Endothelial cell of umbilical vein (primary cell): ENCODE results near the gene CKAP5. TPM values are rescaled to one million over a fixed set of nuclear protein-coding genes. Genes with fewer than 3 reads are reported as not detected.

ENCODE experiments used
- BruUV-seq: library from RNA; stranded (reverse); fragments of 400-500 nt; replicated peaks from 2 replicates; lab custom pipeline; 2021; lab: Mats Ljungman, UMichigan
- CTCF ChIA-PET: fragments of 300-600, 350-600 bp; sonication (Branson Sonifier 250); formaldehyde crosslinking; loops from one replicate; lab custom pipeline; 2021; ENCODE audit warnings: antibody characterized with exemption, inconsistent platforms; lab: Charles Lee
- POLR2A ChIA-PET: fragments of 300-600, 350-600 bp; sonication (Branson Sonifier 250); formaldehyde crosslinking; loops from one replicate; lab custom pipeline; 2021; ENCODE audit warnings: antibody characterized with exemption, inconsistent platforms; lab: Charles Lee
- DNase-seq: peaks from one replicate; pipeline ENCODE4 v3.0.0-alpha.2; 2011; ENCODE audit warnings: low read depth, low spot score
- FAIRE-seq: peaks from 2 replicates; lab custom pipeline; 2011; peaks lifted over from hg19 to GRCh38; lab: Jason Lieb, UNC
- H2AFZ ChIP-seq: 2 replicates; pipeline ENCODE4 v1.6.0; 2012; ENCODE audit warnings: low read depth, low read length, control low read depth, inconsistent platforms
- H3K27ac ChIP-seq: 2 replicates; pipeline ENCODE4 v1.5.1; 2011; ENCODE audit warnings: low read depth, mild to moderate bottlenecking, control low read depth, low read length, moderate library complexity; ENCODE audit not compliant: insufficient read depth
- H3K27me3 ChIP-seq, 2 experiments: 2 replicates each; pipeline versions ENCODE4 v1.6.0 to v1.6.1; 2011; ENCODE audit warnings: low read length in 2 of 2, mixed read lengths in 1 of 2; ENCODE audit not compliant: control insufficient read depth in 2 of 2, insufficient read depth in 2 of 2
- H3K36me3 ChIP-seq, 2 experiments: 2 replicates in 1 of 2; 3 replicates in 1 of 2; pipeline ENCODE4 v1.5.1; 2011; ENCODE audit warnings: low read length in 2 of 2, mild to moderate bottlenecking in 1 of 2, moderate library complexity in 1 of 2; ENCODE audit not compliant: control insufficient read depth in 2 of 2, insufficient read depth in 2 of 2; ENCODE audit errors: extremely low read depth in 1 of 2
- H3K4me1 ChIP-seq: 3 replicates; pipeline ENCODE4 v1.5.1; 2011; ENCODE audit warnings: mild to moderate bottlenecking, low read length; ENCODE audit not compliant: control insufficient read depth, insufficient read depth; ENCODE audit errors: extremely low read depth
- H3K4me2 ChIP-seq: 2 replicates; pipeline ENCODE4 v1.6.1; 2011; ENCODE audit warnings: low read length, control low read depth, mixed read lengths; ENCODE audit not compliant: insufficient read depth
- H3K4me3 ChIP-seq, 3 experiments: fragments of 200-600 bp in 1 of 3; sonication (generic), shearing (Covaris generic) in 1 of 3; replicated peaks in 1 of 3; 2 replicates each; pipeline ENCODE4 v1.5.1; 2011 to 2016; ENCODE audit warnings: control low read depth in 3 of 3, low read length in 3 of 3, mild to moderate bottlenecking in 2 of 3, inconsistent platforms in 1 of 3, low read depth in 1 of 3, moderate library complexity in 1 of 3; ENCODE audit not compliant: insufficient read depth in 1 of 3
- H3K79me2 ChIP-seq: 2 replicates; pipeline ENCODE4 v1.6.0; 2012; ENCODE audit warnings: low read length, inconsistent platforms; ENCODE audit not compliant: control insufficient read depth, insufficient read depth
- H3K9ac ChIP-seq: replicated peaks from 2 replicates; pipeline ENCODE3; 2011; ENCODE audit warnings: low read length, control low read depth; ENCODE audit not compliant: insufficient read depth; ENCODE audit errors: extremely low read depth
- H3K9me1 ChIP-seq: replicated peaks from 3 replicates; pipeline ENCODE4 v1.6.0; 2011; ENCODE audit warnings: mild to moderate bottlenecking, low read length; ENCODE audit not compliant: control insufficient read depth, insufficient read depth; ENCODE audit errors: extremely low read depth
- H3K9me3 ChIP-seq: replicated peaks from 2 replicates; pipeline ENCODE4 v1.5.1; 2012; ENCODE audit warnings: low read length, inconsistent platforms; ENCODE audit not compliant: control insufficient read depth, insufficient read depth
- H4K20me1 ChIP-seq: replicated peaks from 2 replicates; pipeline ENCODE3; 2011; ENCODE audit warnings: mild to moderate bottlenecking, low read length; ENCODE audit not compliant: control insufficient read depth, insufficient read depth; ENCODE audit errors: extremely low read depth
- CTCF ChIP-seq, 2 donors: IDR thresholded peaks; 1 replicate in 1 of 2; 2 replicates in 1 of 2; pipeline ENCODE4 v1.5.1; 2011; ENCODE audit warnings: low read length in 2 of 2, mild to moderate bottlenecking in 2 of 2, moderate library complexity in 2 of 2, control low read depth in 1 of 2, inconsistent platforms in 1 of 2, low read depth in 1 of 2; ENCODE audit not compliant: insufficient read depth in 1 of 2; ENCODE audit errors: extremely low read depth in 1 of 2
- EZH2 ChIP-seq: IDR thresholded peaks from 2 replicates; pipeline ENCODE4 v1.6.1; 2012; ENCODE audit warnings: borderline replicate concordance, low read depth, mild to moderate bottlenecking, moderate library complexity, low read length, inconsistent platforms; ENCODE audit not compliant: severe bottlenecking
- FOS ChIP-seq: IDR thresholded peaks from 2 replicates; pipeline ENCODE4 v1.6.1; 2011; ENCODE audit warnings: mild to moderate bottlenecking, low read length, moderate library complexity, borderline replicate concordance; ENCODE audit not compliant: insufficient read depth
- GATA2 ChIP-seq: IDR thresholded peaks from 2 replicates; pipeline ENCODE4 v1.7.0; 2011; ENCODE audit warnings: low read depth, mild to moderate bottlenecking, moderate library complexity, mixed read lengths, low read length; ENCODE audit not compliant: insufficient read length, insufficient read depth
- JUN ChIP-seq: IDR thresholded peaks from 2 replicates; pipeline ENCODE4 v1.6.1; 2011; ENCODE audit warnings: borderline replicate concordance, low read depth; ENCODE audit not compliant: insufficient read length, insufficient read depth
- MAX ChIP-seq: IDR thresholded peaks from 2 replicates; pipeline ENCODE4 v1.6.1; 2011; ENCODE audit not compliant: insufficient read depth, insufficient read length
- MYC ChIP-seq: IDR thresholded peaks from one replicate; pipeline ENCODE4 v1.6.1; 2011; ENCODE audit warnings: mild to moderate bottlenecking, low read depth, low read length
- POLR2A ChIP-seq: IDR thresholded peaks from 2 replicates; pipeline ENCODE4 v1.6.1; 2012; ENCODE audit warnings: low read depth, mild to moderate bottlenecking, control low read depth, low read length
- POLR2AphosphoS5 ChIP-seq: IDR thresholded peaks from 2 replicates; pipeline ENCODE4 v1.6.1; 2012; ENCODE audit warnings: low read depth, mild to moderate bottlenecking, control low read depth, low read length, moderate library complexity; ENCODE audit not compliant: insufficient read depth
- dilution Hi-C: fragments of 300-500 bp; cut with MboI; formaldehyde crosslinking; loops from one replicate; pipeline ENCODE4 v1.15.0; 2019; ENCODE audit warnings: low sequenced_read_pairs; ENCODE audit not compliant: extremely low pct_ligation_motif_present
- intact Hi-C: fragments of 100-400 bp; cut with micrococcal nuclease; formaldehyde crosslinking; loops from one replicate; pipeline ENCODE4 v1.10.0; 2022
- polyA plus RNA-seq, 4 experiments: library from polyadenylated mRNA; depleted of rRNA in 3 of 4; stranded (reverse) in 3 of 4; unstranded in 1 of 4; fragments of >200 nt; gene quantifications; 2 replicates each; pipeline versions ENCODE4 v1.2.1 to v1.2.3, GENCODE V29; 2011 to 2012; ENCODE audit warnings: missing spikeins in 1 of 4
- total RNA-seq: library from RNA; stranded (reverse); gene quantifications from 2 replicates; pipeline ENCODE4 v1.2.3, GENCODE V29; 2021

The CKAP5 gene
- total and polyA plus RNA-seq, 2 donors (not counting 3 experiments of a cell fraction or from before 2014, with no cell fraction given), result 47.4 to 138 TPM

DNA sequence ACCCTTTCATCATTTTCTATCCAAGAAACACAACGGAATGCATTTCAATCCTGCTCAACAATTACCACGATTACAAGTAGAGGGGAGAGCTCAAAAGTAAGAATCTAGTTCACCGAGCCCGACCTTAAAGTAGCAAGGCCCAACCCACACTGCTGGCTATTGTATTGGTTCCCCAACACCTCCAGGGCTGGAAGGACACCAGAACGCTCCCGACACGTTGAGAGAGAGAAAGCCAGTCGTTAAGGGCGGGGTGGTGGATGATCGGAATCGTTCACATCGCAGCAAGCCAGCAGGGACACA lies 690 bp downstream of the CKAP5 start:
- Histone ChIP-seq H3K9ac (peak overlapping the region; percentile 92), H4K20me1 (peaks cover 2% of the 10 kb centered on the region), H3K79me2 (peaks cover 55% of the 10 kb centered on the region), H2AFZ (peak overlapping the region; percentile 87), H3K27ac (peak overlapping the region; percentile 45), H3K4me2 (peak overlapping the region; percentile 98), H3K4me1 (peaks cover 22% of the 10 kb centered on the region), H3K4me3 (peak overlapping the region; percentile 95 to 99 (median 96)), H3K9me3 (no peaks in the 10 kb centered on the region), H3K9me1 (no peaks in the 10 kb centered on the region), H3K36me3 (peaks cover 0 to under 1% of the 10 kb centered on the region in 2 experiments), H3K27me3 (no peaks in the 10 kb centered on the region)
- POLR2A ChIA-PET, result no interaction called here
- CTCF ChIA-PET, result interaction anchor here (1.0 to 1.4 kb wide), 2 partner anchors 10 to 20 kb away, joined by 3 to 4 read pairs; no protein-coding TSS in a partner anchor
- DNase-seq (peak; percentile 66), FAIRE-seq (no peak)
- BruUV-seq, result no TSS peak
- TF ChIP-seq JUN (no peak), EZH2 (no peak), GATA2 (no peak), POLR2A (no peak), MAX (no peak), CTCF (IDR thresholded peaks at IDR 0.05; ENCODE audit: extremely low read depth in 1 of 2, insufficient read depth in 1 of 2, low read depth in 1 of 2, low read length in 2 of 2) (no peak), FOS (no peak), POLR2AphosphoS5 (no peak), MYC (no peak)
- intact Hi-C loops (no loop called here), dilution Hi-C loops (no loop called here)
